ENCODE results near the gene DRG2.

- TF ChIP-seq, protein P1, sequence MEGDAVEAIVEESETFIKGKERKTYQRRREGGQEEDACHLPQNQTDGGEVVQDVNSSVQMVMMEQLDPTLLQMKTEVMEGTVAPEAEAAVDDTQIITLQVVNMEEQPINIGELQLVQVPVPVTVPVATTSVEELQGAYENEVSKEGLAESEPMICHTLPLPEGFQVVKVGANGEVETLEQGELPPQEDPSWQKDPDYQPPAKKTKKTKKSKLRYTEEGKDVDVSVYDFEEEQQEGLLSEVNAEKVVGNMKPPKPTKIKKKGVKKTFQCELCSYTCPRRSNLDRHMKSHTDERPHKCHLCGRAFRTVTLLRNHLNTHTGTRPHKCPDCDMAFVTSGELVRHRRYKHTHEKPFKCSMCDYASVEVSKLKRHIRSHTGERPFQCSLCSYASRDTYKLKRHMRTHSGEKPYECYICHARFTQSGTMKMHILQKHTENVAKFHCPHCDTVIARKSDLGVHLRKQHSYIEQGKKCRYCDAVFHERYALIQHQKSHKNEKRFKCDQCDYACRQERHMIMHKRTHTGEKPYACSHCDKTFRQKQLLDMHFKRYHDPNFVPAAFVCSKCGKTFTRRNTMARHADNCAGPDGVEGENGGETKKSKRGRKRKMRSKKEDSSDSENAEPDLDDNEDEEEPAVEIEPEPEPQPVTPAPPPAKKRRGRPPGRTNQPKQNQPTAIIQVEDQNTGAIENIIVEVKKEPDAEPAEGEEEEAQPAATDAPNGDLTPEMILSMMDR (IDR thresholded peaks at IDR 0.05; ENCODE audit: extremely low read depth in 1 of 2, insufficient read depth in 1 of 2, low read depth in 1 of 2, low read length in 2 of 2): no peak
- no peak for TF ChIP-seq FOS (IDR thresholded peaks at IDR 0.05; ENCODE audit: borderline replicate concordance, insufficient read depth, low read length)
- no peak for TF ChIP-seq EZH2 (IDR thresholded peaks at IDR 0.05; ENCODE audit: borderline replicate concordance, low read depth, low read length, severe bottlenecking)
- TF ChIP-seq JUN (IDR thresholded peaks at IDR 0.05; ENCODE audit: borderline replicate concordance, insufficient read depth, insufficient read length, low read depth): no peak
- no peak for TF ChIP-seq MAX (IDR thresholded peaks at IDR 0.05; ENCODE audit: insufficient read depth, insufficient read length)
- no peak for TF ChIP-seq POLR2A (IDR thresholded peaks at IDR 0.05; ENCODE audit: low read depth, low read length)
- TF ChIP-seq POLR2AphosphoS5 (IDR thresholded peaks at IDR 0.05; ENCODE audit: insufficient read depth, low read depth, low read length): no peak
- TF ChIP-seq MYC (IDR thresholded peaks at IDR 0.05; ENCODE audit: low read depth, low read length): no peak
- no peak for TF ChIP-seq GATA2 (IDR thresholded peaks at IDR 0.05; ENCODE audit: insufficient read depth, insufficient read length, low read depth, low read length)
These were observed 69.2 kb downstream of the DRG2 start for GRCh38 chr17:18156976-18157280.
